T-cell (primary cell): ENCODE data around the gene JAML. TPM values are rescaled to one million over a fixed set of nuclear protein-coding genes. Genes with fewer than 3 reads are reported as not detected.
A peak's percentile ranks its signal among the peaks of the same experiment; 100 is the strongest.

Source experiments
- ATAC-seq, 4 experiments: fragments of 200-7000 bp in 3 of 4; fragments of 150-1000 bp in 1 of 4; cut with Tn5 transposase; replicated peaks in 1 of 4; 1 replicate in 3 of 4; 2 replicates in 1 of 4; pipeline ENCODE4 v1.10.0; 2021; ENCODE audit warnings: moderate library complexity in 3 of 4, mild to moderate bottlenecking in 2 of 4, moderate number of reproducible peaks in 1 of 4
- CTCF ChIA-PET, 2 donors: fragments of 300-600 bp; sonication (Branson Sonifier 250); formaldehyde crosslinking; loops; one replicate each; lab custom pipeline; 2022; ENCODE audit warnings: antibody characterized with exemption in 2 of 2; lab: Charles Lee
- POLR2A ChIA-PET, 2 donors: fragments of 300-600 bp; sonication (Branson Sonifier 250); formaldehyde crosslinking; loops; one replicate each; lab custom pipeline; 2022; ENCODE audit warnings: antibody characterized with exemption in 2 of 2; lab: Charles Lee
- DNase-seq, 35 experiments: peaks; one replicate each; pipeline versions ENCODE4 v3.0.0 to v3.0.0-alpha.2; 2013 to 2023
- H3K27ac ChIP-seq: one replicate; pipeline ENCODE4 v1.5.1; 2013; ENCODE audit warnings: low read length
- H3K27me3 ChIP-seq, 2 experiments: replicated peaks in 1 of 2; 1 replicate in 1 of 2; 2 replicates in 1 of 2; pipeline versions ENCODE4 v1.6.1 to v1.7.0; 2013; ENCODE audit warnings: low read length in 1 of 2, mixed read lengths in 1 of 2; ENCODE audit not compliant: control insufficient read depth in 2 of 2, insufficient read depth in 2 of 2; ENCODE audit errors: extremely low read depth in 1 of 2
- H3K36me3 ChIP-seq, 2 donors: 1 replicate in 1 of 2; 2 replicates in 1 of 2; pipeline versions ENCODE4 v1.6.1 to v1.7.0; 2013; ENCODE audit warnings: low read length in 1 of 2; ENCODE audit not compliant: control insufficient read depth in 2 of 2, insufficient read depth in 1 of 2; ENCODE audit errors: extremely low read depth in 1 of 2
- H3K4me1 ChIP-seq, 2 experiments: 1 replicate in 1 of 2; 2 replicates in 1 of 2; pipeline versions ENCODE4 v1.6.1 to v1.7.0; 2013; ENCODE audit warnings: low read length in 2 of 2, mixed read lengths in 1 of 2; ENCODE audit not compliant: insufficient read depth in 2 of 2, control insufficient read depth in 1 of 2; ENCODE audit errors: extremely low read depth in 1 of 2
- H3K4me3 ChIP-seq, 2 donors: 1 replicate in 1 of 2; 2 replicates in 1 of 2; pipeline versions ENCODE4 v1.5.1 to v1.7.0; 2013; ENCODE audit warnings: mild to moderate bottlenecking in 2 of 2, low read length in 1 of 2, moderate library complexity in 1 of 2; ENCODE audit not compliant: control insufficient read depth in 1 of 2; ENCODE audit errors: extremely low read depth in 1 of 2
- H3K9me3 ChIP-seq: 2 replicates; pipeline ENCODE4 v1.7.0; 2013
- H3K27ac Mint-ChIP-seq, 2 donors: one replicate each; pipeline ENCODE4 v1.8.0; 2020 to 2021; ENCODE audit warnings: mild to moderate bottlenecking in 2 of 2, mixed read lengths in 2 of 2
- H3K27me3 Mint-ChIP-seq, 2 donors: one replicate each; pipeline ENCODE4 v1.8.0; 2021 to 2022; ENCODE audit warnings: mixed read lengths in 2 of 2
- H3K36me3 Mint-ChIP-seq: one replicate; pipeline ENCODE4 v1.8.0; 2021; ENCODE audit warnings: mixed read lengths
- H3K4me1 Mint-ChIP-seq, 3 donors: one replicate each; pipeline ENCODE4 v1.8.0; 2020 to 2022; ENCODE audit warnings: mixed read lengths in 3 of 3, mild to moderate bottlenecking in 1 of 3
- H3K4me3 Mint-ChIP-seq, 3 donors: one replicate each; pipeline ENCODE4 v1.8.0; 2020 to 2022; ENCODE audit warnings: mild to moderate bottlenecking in 3 of 3, mixed read lengths in 3 of 3, moderate library complexity in 3 of 3
- H3K9me3 Mint-ChIP-seq, 3 donors: one replicate each; pipeline ENCODE4 v1.8.0; 2020 to 2022; ENCODE audit warnings: mixed read lengths in 3 of 3
- WGBS: methylation state at CpG from one replicate; pipeline ENCODE4 v1.1.5; 2013; ENCODE audit warnings: missing lambda C conversion rate; ENCODE audit not compliant: insufficient coverage; 5-methylcytosine and 5-hydroxymethylcytosine counted together
- total RNA-seq, 35 experiments: library from RNA in 6 of 35; stranded (reverse) in 6 of 35; fragments of 120-200 nt in 1 of 35; gene quantifications; one replicate each; pipeline versions ENCODE4 v1.2.1 to v1.2.4 and lab custom pipeline; 2013 to 2026

The JAML gene
- total RNA-seq, 5 donors from 2014 or later (not counting 1 experiment from before 2014, with no cell fraction given): 60.8 to 165 (median 95.8) TPM

DNA sequence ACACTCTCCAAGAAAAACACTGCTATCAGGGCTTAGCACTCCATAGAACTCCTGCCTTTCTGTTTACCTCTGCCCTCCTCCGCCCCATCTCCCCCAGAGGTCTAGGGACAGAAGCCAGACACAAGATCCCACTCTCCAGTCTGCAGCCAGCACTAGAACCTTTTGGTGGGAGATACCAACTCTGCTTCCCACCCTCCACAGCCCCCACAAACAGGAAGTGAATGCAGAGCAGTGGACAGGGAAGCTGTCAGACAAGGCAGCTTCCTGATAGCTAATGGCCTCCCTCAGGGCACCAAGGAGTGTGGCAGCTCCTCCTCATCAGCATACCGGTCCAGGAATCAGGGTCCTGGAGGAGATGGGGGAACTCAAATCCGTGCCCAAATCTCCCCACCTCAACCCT is 77.3 kb downstream of the JAML start:
- Histone ChIP-seq H3K27ac (no peak overlapping the region), H3K4me3 (no peak overlapping the region), H3K9me3 (no peaks in the 10 kb centered on the region), H3K4me1 (peaks cover 0 to 19% of the 10 kb centered on the region in 2 experiments), H3K27me3 (peaks cover 6 to 65% of the 10 kb centered on the region in 2 experiments), H3K36me3 (no peaks in the 10 kb centered on the region)
- Mint-ChIP-seq H3K27ac (no peak overlapping the region), H3K4me3 (peak overlapping the region in 1 of 3 donors; percentile 21), H3K27me3 (peaks cover 44 to 58% of the 10 kb centered on the region in 2 donors), H3K4me1 (peaks cover 0 to 4% (median 3%) of the 10 kb centered on the region in 3 donors), H3K9me3 (no peaks in the 10 kb centered on the region), H3K36me3 (no peaks in the 10 kb centered on the region)
- DNase-seq (no peak), ATAC-seq (no peak)
- CTCF ChIA-PET: no interaction called here
- POLR2A ChIA-PET: no interaction called here
- WGBS: 100% methylated on average over 1 of the region's 3 CpGs

DNA sequence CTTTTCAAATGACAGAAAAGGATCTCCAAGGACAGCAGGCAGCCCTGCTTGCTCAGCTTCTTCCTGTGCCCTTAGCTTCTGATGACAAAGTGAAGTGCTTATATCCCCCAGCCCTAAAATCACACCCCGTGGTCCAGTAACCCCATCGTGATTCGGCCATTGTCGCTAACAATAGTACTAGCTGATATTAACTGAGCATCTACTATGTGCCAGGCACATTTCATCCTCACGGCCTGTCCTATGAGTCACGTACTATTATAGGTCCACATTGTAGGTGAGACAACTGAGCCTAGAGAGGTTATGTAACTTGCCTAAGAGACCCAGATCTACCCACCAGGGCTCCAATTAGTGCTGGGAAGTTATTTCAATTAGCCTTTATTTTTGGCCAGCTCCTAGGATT is 78.3 kb downstream of the JAML start:
- Histone ChIP-seq H3K4me3 (no peak overlapping the region), H3K9me3 (no peaks in the 10 kb centered on the region), H3K27ac (no peak overlapping the region), H3K4me1 (peaks cover 0 to 14% of the 10 kb centered on the region in 2 experiments), H3K36me3 (no peaks in the 10 kb centered on the region), H3K27me3 (peaks cover 4 to 61% of the 10 kb centered on the region in 2 experiments)
- Mint-ChIP-seq H3K4me3 (peak overlapping the region; percentile 74 to 80 (median 77)), H3K4me1 (peaks cover 0 to 4% (median 3%) of the 10 kb centered on the region in 3 donors), H3K27ac (no peak overlapping the region), H3K9me3 (no peaks in the 10 kb centered on the region), H3K27me3 (peaks cover 49 to 60% of the 10 kb centered on the region in 2 donors), H3K36me3 (no peaks in the 10 kb centered on the region)
- WGBS: no CpG with 5 or more reads among the region's 6 CpGs
- DNase-seq: no peak
- ChIA-PET CTCF (interaction anchor here in 1 of 2 donors (0.9 to 1.0 kb wide), 2 partner anchors 21 to 24 kb away, joined by 3 read pairs; no protein-coding TSS in a partner anchor), POLR2A (no interaction called here)
- no peak for ATAC-seq

DNA sequence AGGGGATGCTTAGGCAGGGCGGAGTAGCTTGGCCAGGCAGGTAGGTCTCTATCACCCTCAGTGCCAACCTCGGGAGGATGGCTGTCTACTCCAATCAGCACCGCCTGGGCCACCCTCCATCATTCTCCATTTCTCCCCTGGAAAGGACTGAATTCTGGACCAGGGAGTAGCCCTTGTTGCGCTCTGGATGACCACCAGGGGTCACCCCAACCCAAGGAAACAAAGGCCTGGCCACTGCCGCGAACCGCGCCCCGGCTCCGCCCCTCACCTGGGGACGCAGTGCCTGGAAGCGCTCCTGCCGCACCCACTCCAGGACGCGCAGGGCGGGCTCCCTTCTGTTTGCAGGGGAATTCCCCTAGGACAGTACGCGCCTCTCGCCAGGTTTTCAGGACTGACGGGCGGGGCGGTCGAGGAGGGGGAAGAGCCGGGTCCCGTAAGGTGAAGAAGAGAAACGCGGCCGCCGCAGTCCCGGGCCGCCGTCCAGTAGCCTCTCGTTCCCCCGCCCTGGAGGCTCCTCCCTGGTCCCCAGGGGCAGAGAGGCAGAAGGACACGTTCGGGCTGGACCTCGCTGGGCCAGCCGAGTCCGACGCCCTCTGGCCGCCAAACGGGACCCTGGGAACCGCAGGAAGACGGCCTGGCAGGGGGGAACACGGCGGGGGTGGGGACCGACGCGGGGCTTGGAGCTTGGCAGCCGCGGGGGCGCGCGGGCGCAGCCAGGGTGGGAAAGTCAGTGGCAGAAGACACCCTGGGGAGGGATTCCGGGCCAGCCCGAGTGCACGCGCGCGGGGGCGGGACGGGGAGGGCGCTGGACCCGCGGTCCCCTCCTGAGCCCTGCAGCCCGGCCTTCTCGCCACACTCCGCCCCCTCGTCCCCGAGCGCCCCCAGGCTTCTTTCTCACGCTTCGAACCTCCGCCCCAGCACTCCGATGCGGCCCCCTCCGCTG is 79.3 kb downstream of the JAML start:
- Mint-ChIP-seq H3K4me3 (peak overlapping the region; percentile 75 to 81 (median 77)), H3K9me3 (no peaks in the 10 kb centered on the region), H3K27me3 (peaks cover 50 to 62% of the 10 kb centered on the region in 2 donors), H3K36me3 (no peaks in the 10 kb centered on the region), H3K4me1 (peaks cover 0 to 4% (median 3%) of the 10 kb centered on the region in 3 donors), H3K27ac (no peak overlapping the region)
- WGBS: 2% methylated on average over 78 of the region's 78 CpGs
- peak; percentile 59 to 91 (median 79) for DNase-seq
- ATAC-seq: peak; percentile 91 to 94 (median 93)
- Histone ChIP-seq H3K4me1 (peaks cover 0 to 14% of the 10 kb centered on the region in 2 experiments), H3K4me3 (peak overlapping the region; percentile 53 to 64), H3K27ac (no peak overlapping the region), H3K9me3 (no peaks in the 10 kb centered on the region), H3K36me3 (no peaks in the 10 kb centered on the region), H3K27me3 (peaks cover 0 to 63% of the 10 kb centered on the region in 2 experiments)
- ChIA-PET CTCF (no interaction called here), POLR2A (interaction anchor here in 1 of 2 donors (0.5 kb wide), 1 partner anchor 10 kb away, joined by 6 read pairs; no protein-coding TSS in a partner anchor)

DNA sequence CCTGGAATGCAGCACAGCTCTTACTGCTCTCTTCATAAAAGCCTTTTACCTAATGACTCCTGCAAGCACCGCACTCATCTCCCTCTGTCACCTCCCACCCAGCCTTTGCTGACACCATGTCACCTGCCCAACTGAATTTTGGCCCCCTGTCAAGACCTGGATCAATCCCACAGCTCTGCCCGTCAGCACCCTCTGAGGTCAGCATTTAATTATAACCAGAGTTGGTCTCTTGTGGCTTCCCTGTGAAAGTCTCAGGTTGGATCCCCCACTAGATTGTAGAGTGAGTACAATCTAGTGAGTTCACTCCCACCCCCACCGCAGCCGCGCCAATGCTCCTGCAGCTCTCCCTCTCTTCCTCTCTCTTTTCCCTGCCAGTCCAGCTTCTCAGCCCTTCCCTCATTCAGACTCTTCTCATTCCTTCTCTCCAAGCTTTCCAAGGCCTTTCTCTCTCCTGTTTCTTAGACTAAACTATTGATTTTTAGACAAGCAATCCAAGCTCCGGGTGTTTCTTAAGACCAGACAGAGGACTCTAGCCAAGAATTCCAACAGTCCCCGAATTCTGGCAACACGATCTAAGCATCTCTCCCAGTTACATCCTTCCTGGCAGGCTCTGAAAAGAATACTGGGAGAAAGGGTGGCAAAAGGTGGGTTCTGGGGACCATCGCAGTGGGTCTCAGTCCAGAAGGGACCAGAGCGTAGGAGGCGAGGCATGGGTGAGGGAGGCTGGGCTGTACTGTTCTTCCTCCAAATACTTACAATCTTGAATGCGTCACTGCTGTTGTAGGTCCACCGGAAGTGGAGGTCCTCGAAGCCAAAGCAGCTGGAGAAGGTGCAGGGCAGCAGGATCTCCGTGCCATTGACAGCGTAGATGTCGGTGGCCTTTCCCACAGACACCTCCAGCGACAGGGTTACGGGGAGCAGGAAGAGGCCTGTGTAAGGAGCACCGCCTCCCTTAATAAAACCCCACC is 80.2 kb downstream of the JAML start:
- Mint-ChIP-seq H3K4me1 (peaks cover 0 to 4% (median 3%) of the 10 kb centered on the region in 3 donors), H3K4me3 (peak overlapping the region; percentile 75 to 81 (median 77)), H3K36me3 (no peaks in the 10 kb centered on the region), H3K9me3 (no peaks in the 10 kb centered on the region), H3K27me3 (peaks cover 55 to 60% of the 10 kb centered on the region in 2 donors), H3K27ac (peak overlapping the region in 1 of 2 donors; percentile 12)
- ATAC-seq: no peak
- Histone ChIP-seq H3K9me3 (no peaks in the 10 kb centered on the region), H3K27me3 (peaks cover 0 to 68% of the 10 kb centered on the region in 2 experiments), H3K4me3 (no peak overlapping the region), H3K4me1 (peaks cover 0 to 14% of the 10 kb centered on the region in 2 experiments), H3K36me3 (no peaks in the 10 kb centered on the region), H3K27ac (no peak overlapping the region)
- no peak for DNase-seq
- ChIA-PET POLR2A (interaction anchor here (0.5 to 0.6 kb wide), 2 partner anchors 9 to 14 kb away, joined by 4 to 6 read pairs; no protein-coding TSS in a partner anchor), CTCF (interaction anchor here in 1 of 2 donors (0.5 to 2.4 kb wide), 2 partner anchors 18 to 27 kb away, joined by 3 to 10 read pairs; no protein-coding TSS in a partner anchor)
- 88% methylated on average over 8 of the region's 20 CpGs for WGBS

Other genes with a start within 250 kb of the JAML start
- 100 to 1,000 TPM; 195 to 450 (median 375) TPM for gene IL10RA, start 238.6 kb downstream of the JAML start, total RNA-seq
- under 1 TPM in 2 of 5 donors, not detected in 3; 0.51 to 0.66 TPM for gene TMPRSS4, start 147.9 kb downstream of the JAML start, total RNA-seq
- 1 to 10 TPM in 1 of 5 donors, under 1 TPM in 4; 0.28 to 1.0 (median 0.36) TPM for gene SMIM35, start 138.0 kb downstream of the JAML start, total RNA-seq
- gene SCN4B, start 72.2 kb downstream of the JAML start, total RNA-seq: under 1 TPM in 2 of 5 donors, not detected in 3; 0.09 to 0.20 TPM
- gene SCN2B, start 48.4 kb downstream of the JAML start, total RNA-seq: under 1 TPM in 1 of 5 donors, not detected in 4; 0.06 TPM
- gene MPZL3, start 27.4 kb upstream of the JAML start, total RNA-seq: 10 to 100 TPM in 4 of 5 donors, 1 to 10 TPM in 1; 9.8 to 25.2 (median 16.5) TPM
- 1 to 10 TPM in 4 of 5 donors, under 1 TPM in 1; 0.85 to 5.6 (median 2.0) TPM for gene MPZL2, start 39.3 kb upstream of the JAML start, total RNA-seq
- gene CD3E, start 79.7 kb upstream of the JAML start, total RNA-seq: 100 to 1,000 TPM; 555 to 659 (median 596) TPM
- gene CD3D, start 117.7 kb upstream of the JAML start, total RNA-seq: 100 to 1,000 TPM; 290 to 409 (median 361) TPM
- 100 to 1,000 TPM; 170 to 215 (median 189) TPM for gene CD3G, start 119.3 kb upstream of the JAML start, total RNA-seq
- 10 to 100 TPM; 40.7 to 44.9 (median 41.8) TPM for gene UBE4A, start 134.6 kb upstream of the JAML start, total RNA-seq
- gene ATP5MG, start 176.6 kb upstream of the JAML start, total RNA-seq: 100 to 1,000 TPM; 140 to 188 (median 172) TPM
- gene KMT2A, start 211.5 kb upstream of the JAML start, total RNA-seq: 100 to 1,000 TPM; 130 to 183 (median 153) TPM